Measurements from ENCODE around the gene NF1.

The NF1 gene

GRCh38 chr17:31411707-31412285 is 317.0 kb downstream of the NF1 start:
- no peak for DNase-seq (ENCODE audit: low read depth in 3 of 3)

DNA sequence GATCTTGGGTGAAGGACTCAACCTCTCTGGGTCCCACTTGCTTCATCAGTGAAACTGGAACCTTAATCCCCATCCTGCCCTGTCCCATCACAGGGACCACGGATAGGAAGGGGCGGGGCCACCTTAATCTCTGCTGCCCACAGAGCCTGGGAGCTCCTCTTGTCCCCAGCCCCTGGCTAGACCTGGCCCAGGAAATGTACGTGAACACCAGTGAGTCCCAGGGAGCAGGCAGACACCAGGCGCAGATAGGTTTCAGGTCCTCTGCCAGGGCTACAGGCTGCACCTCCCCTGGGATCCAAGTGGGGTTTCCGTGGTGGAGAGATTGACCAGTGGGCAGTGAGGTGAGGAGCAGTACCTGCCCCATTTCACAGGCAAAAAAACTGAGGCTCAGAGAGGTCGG is 317.7 kb downstream of the NF1 start:
- no peak for DNase-seq (ENCODE audit: low read depth in 3 of 3)

- DNase-seq (ENCODE audit: low read depth in 3 of 3), result no peak
Observed at GRCh38 chr17:31413081-31413799, 318.5 kb downstream of the NF1 start.

GRCh38 chr17:31413874-31414549 is 319.2 kb downstream of the NF1 start:
- DNase-seq (ENCODE audit: low read depth in 3 of 3), result no peak

- DNase-seq (ENCODE audit: low read depth in 3 of 3), result no peak
Observed at GRCh38 chr17:31414550-31414918, 319.8 kb downstream of the NF1 start.

- DNase-seq (ENCODE audit: low read depth in 3 of 3), result no peak
Observed at GRCh38 chr17:31415004-31415454, 320.3 kb downstream of the NF1 start.

DNA sequence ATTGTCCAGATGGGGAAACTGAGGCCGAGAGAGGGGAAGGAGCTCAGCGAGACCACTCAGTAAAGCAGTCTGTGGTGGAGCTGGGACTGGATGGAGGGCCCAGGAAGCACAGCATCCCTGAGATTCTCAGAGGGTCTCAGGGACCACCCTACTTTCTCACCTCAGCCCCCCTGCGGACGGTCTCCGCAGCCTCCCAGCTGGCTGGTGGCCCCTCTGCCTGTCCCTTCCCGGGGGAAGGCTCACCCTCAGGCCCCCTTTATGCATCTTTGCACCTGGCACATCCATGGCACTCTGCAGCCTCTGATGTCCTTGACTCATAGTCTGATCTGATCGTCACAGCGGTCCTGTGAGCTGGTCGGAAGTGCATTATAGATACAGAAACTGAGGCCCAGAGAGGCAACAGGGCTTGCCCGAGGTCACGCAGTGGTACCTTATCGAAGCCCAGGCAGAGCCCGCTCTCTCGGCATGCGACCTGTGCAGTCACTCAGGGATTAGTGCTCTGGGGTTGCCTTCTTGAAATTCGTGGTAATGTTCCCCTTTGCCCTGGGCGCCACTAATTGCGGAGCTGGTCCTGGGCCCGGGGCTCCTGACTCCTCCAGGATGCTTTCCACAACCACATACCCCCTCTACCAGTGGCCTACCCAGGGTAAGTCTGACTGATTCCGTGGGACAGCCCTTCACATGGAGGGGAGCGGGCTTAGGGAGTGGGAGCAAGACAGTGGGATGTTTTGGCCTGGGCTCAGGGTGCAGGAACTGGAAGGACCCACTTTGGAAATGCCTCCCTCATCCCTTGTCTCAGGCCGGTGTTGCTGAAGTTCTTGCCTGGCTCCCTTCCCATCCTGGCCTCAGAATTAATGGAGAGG is 321.1 kb downstream of the NF1 start:
- no peak for DNase-seq (ENCODE audit: low read depth in 3 of 3)

GRCh38 chr17:31416503-31416923 is 321.7 kb downstream of the NF1 start:
- DNase-seq (ENCODE audit: low read depth in 3 of 3), result no peak

GRCh38 chr17:31417051-31417792 is 322.4 kb downstream of the NF1 start:
- DNase-seq (ENCODE audit: low read depth in 3 of 3), result no peak

DNA sequence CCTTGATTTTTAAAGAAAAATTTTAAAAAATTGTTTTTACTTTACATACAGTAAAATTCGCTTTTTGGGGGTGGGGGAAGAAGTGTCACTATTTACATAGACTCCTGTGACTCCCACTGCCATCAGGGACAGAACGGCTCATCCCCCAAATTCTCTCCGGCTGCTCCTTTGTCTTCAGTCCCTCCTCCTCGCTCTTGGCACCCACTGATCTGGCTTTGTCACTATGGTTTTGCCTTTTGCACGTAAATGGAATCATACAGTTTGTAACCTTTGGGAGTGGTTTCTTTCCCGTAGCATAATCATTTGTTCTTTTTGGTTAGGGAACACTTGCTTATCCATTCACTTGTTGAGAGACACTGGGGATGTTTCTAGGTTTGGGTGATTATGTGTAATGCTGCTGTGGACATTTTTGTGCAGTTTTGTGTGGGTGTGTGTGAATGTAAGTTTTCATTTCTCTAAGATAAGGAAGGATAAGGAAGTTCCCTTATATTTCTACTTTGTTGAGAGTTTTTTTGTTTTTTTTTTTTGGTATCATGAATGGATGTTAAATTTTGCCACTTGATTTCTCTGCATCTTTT is 324.1 kb downstream of the NF1 start:
- DNase-seq (ENCODE audit: low read depth in 3 of 3), result no peak

DNA sequence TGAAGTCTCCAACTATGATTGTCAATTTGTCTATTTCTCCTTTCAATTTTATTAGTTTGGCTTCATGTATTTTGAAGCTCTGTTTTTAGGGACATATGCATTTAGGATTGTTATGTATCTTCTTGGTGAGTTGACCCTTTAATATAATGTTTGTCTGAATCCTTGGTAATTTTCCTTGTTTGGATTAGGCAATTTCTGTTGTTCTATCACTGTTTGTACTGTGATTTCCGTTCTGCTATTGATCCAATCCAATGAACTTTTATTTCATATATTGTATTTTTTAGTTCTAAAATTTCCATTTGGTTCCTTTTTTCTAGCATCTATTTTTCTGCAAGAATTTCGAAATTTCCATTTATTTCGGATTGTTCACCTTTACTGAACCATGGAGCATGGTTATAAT is 327.7 kb downstream of the NF1 start:
- DNase-seq (ENCODE audit: low read depth in 3 of 3), result no peak

DNA sequence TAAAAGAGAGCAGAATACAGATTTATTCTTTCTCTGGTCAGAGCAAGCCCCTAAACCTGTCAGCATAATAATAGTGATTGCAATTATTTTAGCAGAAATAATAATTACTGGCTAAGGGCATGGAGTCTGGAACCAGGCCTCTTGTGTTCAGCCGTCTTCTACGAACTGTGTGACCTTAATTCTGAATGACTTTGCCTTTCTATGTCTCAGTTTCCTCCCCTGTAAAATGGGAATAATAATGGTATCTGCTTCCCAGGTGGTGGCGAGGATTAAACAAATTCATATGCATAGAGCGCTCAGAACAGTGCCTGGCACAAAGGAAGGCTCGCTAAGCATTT is 330.1 kb downstream of the NF1 start:
- no peak for DNase-seq (ENCODE audit: low read depth in 3 of 3)

DNA sequence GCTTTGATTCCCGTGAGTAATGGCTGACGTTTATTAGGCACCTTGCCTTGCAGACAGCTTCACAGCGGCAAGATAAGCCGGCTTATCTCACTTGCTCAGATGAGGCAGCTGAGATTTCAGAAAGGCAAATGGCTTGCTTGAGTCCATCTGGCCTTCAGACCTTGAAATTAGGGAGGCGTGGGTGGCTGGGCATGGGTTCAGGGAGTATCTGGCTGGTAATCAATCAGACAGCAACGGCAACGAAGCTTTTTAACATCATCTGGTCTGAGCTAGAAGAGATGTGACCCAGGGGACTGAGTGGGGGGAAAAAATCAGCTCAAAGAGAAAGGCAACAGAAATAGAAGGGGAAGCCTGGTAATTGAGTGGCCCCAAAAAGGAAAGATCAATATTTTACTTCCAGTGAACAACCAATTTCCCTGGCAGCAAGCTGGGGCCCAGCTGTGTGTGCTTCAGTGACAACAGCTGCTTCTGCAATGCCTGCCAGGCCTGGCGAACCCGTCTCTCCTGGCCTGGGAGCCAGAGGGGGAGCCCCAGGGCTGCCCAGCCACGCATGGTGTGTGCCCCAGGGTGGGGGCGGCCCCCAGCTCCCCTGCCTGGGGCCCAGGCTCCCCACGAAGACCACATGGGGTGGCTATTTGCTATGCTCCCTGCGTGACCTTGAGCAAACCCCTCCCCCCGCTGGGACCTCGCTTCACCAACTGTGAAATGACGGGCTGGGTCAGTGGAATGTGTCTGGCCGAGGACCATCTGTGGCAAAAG is 330.7 kb downstream of the NF1 start:
- no peak for DNase-seq (ENCODE audit: low read depth in 3 of 3)
